ENCODE data around the gene CNTN4.

DNA sequence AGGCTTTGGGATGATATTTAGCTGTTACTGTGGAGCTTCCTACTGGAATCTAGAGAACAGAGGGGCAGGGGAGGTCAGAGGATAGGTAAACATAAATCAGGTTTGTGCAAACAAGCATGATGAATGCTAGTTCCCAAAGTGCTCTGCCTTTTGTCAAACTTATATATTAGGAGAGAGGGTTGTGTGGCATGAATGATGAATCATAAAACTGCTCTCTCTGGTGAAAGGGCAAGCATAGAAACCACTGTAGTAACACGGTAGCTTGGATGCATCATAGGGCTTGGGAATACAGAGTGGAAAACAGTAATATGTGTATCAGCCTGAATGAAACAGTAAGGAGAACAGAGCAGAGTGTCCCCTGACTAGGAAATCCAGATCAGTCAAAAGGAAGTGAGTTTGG lies 524.8 kb downstream of the CNTN4 start:
- TF ChIP-seq, protein P1, sequence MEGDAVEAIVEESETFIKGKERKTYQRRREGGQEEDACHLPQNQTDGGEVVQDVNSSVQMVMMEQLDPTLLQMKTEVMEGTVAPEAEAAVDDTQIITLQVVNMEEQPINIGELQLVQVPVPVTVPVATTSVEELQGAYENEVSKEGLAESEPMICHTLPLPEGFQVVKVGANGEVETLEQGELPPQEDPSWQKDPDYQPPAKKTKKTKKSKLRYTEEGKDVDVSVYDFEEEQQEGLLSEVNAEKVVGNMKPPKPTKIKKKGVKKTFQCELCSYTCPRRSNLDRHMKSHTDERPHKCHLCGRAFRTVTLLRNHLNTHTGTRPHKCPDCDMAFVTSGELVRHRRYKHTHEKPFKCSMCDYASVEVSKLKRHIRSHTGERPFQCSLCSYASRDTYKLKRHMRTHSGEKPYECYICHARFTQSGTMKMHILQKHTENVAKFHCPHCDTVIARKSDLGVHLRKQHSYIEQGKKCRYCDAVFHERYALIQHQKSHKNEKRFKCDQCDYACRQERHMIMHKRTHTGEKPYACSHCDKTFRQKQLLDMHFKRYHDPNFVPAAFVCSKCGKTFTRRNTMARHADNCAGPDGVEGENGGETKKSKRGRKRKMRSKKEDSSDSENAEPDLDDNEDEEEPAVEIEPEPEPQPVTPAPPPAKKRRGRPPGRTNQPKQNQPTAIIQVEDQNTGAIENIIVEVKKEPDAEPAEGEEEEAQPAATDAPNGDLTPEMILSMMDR (IDR thresholded peaks at IDR 0.05; ENCODE audit: extremely low read depth in 1 of 2, insufficient read depth in 1 of 2, low read depth in 1 of 2, low read length in 2 of 2): no peak
- no peak for TF ChIP-seq POLR2AphosphoS5 (IDR thresholded peaks at IDR 0.05; ENCODE audit: insufficient read depth, low read depth, low read length)
- no peak for TF ChIP-seq POLR2A (IDR thresholded peaks at IDR 0.05; ENCODE audit: low read depth, low read length)
- no peak for TF ChIP-seq EZH2 (IDR thresholded peaks at IDR 0.05; ENCODE audit: borderline replicate concordance, low read depth, low read length, severe bottlenecking)
- TF ChIP-seq FOS (IDR thresholded peaks at IDR 0.05; ENCODE audit: borderline replicate concordance, insufficient read depth, low read length): no peak
- no peak for TF ChIP-seq MYC (IDR thresholded peaks at IDR 0.05; ENCODE audit: low read depth, low read length)

Data from endothelial cell of umbilical vein (primary cell).